ENCODE measurements around the gene P2RY8.
"Not testable (repeated sequence)": the region's sequence is repeated elsewhere in the genome, so short reads cannot be mapped to it uniquely, and the experiment has no call there.

The P2RY8 gene

DNA sequence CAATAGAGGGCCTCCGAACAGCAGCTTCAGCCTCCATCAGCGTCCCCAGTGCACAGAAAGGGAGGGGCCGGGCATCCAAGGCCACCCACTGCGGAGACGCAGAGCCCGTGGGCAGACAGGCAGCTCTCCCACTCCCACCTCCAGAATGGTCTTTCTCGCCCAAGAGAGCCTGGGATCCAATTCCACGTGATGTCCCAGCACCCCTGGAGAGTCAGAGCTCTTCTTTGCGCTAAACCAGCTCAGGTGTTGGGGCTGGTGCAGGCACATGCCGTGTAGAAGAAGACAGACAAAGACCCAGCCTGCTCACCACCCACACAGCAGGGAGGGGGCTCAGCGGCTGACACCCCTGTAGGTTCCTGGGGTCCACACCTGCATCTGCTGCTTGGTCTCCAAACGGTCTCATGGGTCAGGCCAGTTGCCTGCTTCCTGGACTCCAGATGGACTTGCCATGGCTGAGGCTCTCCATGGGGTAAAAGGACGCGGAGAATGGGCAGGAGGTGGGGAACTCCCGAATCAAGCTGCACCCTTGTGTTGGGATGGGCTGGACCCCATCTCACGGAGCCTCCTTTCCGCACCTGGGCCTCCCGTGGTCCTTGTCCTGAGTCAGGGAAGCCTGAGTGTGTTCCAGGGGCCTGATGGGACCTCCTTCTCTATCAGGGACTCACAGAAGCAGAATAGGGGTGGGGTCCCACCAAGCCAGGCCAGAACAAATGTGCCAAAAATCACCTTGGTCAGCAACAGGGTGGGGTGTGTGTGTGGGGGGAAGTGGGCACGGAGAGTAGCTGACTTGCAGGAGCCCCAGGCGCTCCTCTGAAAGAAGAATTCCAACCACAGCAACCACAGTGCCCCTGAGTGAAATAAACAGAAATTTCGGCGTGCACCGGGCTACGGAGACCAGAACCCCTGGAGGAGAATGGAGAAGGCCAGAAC lies 72.7 kb downstream of the P2RY8 start:
- no peak for DNase-seq (ENCODE audit: low spot score)

DNA sequence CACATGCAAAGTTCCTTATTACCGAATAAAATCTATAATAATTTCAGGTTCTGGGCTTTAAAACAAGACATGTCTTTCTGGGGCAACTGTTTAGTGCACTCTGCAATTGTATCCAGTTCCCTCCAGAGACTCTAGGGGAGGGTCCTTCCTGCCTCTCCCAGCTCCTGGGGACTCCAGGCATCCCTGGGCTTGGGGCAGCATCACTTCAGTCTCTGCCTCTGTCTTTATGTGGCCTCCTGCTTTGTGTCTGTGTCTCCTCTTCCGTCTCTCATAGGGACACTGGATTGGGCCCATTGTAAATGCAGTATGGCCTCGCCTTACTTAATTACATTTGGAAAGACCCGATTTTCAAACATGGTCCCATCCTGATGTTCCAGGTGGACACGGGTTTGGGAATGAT lies 73.4 kb downstream of the P2RY8 start:
- DNase-seq (ENCODE audit: low spot score), result no peak

DNA sequence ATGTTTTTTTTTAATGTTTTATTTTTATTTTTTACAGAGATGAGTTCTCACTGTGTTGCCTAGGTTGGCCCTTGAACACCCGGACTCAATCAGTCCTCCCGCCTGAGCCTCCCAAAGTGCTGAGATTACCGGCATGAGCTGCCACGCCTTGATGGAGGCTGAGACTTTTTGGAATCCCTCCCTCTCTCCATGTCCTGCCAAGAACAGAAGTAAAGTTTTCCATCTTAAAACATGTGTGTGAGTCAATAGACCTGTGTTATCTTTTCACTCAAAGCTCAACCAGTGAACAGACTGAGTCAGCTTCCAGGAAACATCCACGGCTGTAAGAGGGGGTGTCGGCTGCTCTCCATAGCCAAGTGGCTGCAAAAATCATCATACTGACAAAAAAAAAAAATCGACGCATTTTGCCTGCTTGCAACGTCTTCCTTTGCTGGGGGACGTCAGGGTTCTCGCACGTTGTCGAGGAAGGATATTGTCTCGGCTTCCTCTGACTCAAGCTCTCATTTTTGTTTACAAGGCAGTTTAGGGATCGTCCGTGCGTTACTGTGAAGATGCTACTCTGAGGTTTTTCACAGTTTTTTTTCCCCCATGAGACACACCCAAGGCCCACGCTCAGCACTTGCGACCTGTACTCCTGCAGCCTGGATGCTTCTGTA lies 74.3 kb downstream of the P2RY8 start:
- DNase-seq (ENCODE audit: low spot score), result no peak

DNA sequence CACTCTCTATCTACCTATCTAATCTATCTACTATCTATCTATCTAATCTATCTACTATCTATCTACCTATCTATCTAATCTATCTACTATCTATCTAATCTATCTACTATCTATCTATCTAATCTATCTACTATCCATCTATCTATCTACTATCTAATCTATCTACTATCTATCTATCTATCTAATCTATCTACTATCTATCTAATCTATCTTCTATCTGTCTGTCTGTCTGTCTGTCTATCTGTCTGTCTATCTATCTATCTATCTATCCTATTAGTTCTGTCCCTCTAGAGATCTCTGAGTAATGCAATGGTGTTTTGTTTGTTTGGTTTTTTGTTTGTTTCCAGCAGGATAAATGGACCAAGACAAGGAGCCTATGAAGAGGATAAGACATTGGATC lies 74.9 kb downstream of the P2RY8 start:
- no peak for DNase-seq (ENCODE audit: low spot score)

DNA sequence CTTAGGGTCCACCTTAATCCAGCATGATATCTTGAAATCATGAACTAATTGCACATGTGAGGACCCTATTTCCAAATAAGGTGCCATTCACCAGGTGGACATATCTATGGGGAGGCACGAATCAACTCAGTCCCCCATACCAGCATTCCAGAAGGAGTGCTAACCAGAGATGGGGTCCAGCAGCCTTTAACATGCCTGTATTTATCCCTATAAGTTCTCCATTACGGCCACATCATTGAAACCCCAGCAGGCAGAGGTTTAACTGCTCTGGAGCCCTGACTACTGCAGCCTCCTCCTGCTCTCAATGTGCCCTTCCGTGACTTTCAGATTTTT lies 81.1 kb downstream of the P2RY8 start:
- DNase-seq (ENCODE audit: low spot score), result no peak

DNA sequence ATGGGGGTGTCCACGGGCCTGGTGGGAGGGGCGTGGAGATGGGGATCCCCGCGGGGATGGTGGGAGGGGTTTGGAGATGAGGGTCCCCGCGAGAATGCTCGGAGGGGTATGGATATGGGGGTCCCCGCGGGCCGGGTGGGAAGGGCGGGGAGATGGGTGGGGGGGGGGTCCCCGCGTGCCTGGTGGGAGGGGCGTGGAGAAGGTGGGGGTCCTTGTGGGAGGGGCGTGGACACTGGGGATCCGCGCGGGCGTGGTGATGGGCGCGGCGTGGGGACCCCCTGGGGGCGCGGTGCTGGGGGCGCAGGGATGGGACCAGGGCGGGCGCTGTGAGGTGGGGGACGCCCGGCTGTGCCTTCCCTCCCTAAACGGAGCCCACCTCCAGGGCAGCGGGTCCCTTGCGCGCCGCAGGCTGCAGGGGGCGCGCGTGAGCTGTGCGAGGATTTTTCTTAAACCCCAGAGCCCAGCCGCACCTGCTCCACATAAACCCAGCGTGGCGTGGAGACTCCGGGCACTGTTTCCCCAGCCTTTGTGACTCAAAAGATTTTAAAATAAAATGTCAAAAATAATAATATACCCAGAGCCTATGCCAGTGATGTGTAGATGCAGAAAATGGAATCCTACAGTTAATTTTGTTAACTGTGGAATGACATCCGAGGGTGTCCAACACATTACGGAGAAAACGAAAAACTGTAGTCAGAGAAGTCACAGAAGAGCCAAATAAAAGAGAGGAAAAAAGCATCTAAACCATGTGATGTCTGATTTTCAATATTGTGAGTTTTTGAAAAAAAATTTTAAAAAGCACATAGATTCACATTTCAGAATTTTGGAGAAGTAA lies 82.8 kb downstream of the P2RY8 start:
- peak; percentile 69 for DNase-seq (ENCODE audit: low spot score)

DNA sequence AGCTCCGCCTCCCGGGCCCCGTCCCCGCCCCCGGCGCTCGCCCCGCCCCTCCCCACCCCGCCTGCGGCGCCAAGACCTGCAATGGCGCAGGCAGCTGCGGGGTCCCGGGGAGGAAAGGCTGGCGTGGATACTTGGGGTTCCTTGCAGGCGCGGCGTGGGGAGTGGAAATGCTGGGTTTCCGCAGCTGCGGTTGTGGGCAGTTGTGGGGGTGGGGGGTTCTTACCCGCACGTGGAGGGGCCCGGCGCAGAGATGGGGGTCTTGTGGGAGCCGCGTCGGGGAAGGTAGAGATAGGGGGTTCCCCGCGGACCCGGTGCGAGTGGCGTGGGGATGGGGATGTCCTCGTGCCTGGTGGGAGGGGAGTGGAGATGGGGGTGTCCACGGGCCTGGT lies 83.6 kb downstream of the P2RY8 start:
- no peak for DNase-seq (ENCODE audit: low spot score)

DNA sequence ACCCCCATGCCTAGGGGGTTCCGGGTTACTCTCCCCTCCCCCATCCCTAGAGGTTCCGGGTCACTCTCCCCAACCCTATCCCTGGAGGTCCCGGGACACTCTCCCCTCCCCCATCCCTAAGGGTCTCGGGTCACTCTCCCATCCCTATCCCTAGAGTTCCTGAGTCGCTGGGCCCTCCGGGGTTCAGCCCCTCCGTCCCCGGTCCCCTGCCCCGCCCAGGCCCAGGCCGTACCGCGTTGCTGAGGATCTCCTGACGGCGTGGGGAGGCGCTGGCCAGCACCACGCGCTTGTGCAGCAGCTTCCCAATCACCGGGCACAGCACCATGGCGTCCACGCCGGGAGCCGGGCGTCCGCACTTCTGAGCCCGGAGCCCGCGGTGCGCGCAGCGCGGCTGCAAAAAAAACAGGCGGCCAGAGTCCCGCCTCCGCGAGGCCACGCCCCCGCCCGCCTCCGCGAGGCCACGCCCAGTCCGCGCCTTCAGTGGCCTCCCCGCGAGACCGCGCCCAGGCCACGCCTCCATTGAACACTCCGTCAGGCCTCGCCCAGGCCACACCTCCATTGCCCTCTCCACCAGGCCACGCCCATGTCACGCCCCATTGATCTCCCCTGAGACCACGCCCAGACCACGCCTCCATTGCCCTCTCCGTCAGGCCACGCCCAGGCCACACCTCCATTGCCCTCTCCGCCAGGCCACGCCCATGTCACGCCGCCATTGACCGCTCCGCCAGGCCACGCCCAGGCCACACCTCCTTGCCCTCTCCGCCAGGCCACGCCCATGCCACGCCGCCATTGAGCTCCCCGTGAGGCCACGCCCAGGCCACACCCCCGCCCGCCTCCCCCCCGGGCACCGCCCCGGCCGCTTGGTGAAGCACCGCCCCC lies 84.2 kb downstream of the P2RY8 start, which contains the start of gene ASMTL:
ASMTL (minus strand) TSS at position 394 of the 879 bp plus-strand sequence; CDS start at position 325, 69 bp downstream.
- DNase-seq (ENCODE audit: low spot score), result peak; percentile 98

DNA sequence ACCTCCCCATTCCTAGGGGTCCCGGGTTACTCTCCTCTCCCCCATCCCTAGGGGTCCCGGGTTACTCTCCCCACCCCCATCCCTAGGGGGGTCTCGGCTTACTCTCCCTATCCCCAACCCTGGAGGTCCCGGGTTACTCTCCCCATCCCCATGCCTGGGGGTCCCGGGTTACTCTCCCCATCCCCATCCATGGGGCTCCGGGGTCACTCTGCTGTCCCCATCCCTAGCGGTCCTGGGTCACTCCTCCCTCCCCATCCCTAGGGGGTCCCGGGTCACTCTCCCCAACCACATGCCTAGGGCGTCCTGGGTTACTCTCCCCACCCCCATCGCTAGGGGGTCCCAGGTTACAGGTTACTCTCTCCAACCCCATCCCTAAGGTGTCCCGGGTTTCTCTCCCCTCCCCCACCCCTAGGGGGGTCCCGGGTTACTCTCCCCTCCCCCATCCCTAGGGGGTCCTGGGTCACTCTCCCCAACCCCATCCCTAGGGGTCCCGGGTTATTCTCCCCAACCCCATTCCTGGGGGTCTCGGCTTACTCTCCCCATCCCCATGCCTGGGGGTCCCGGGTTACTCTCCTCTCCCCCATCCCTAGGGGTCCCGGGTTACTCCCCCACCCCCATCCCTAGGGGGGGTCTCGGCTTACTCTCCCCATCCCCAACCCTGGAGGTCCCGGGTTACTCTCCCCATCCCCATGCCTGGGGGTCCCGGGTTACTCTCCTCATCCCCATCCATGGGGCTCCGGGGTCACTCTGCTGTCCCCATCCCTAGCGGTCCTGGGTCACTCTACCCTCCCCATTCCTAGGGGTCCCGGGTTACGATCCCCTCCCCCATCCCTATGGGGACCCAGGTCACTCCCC lies 85.1 kb downstream of the P2RY8 start:
- no peak for DNase-seq (ENCODE audit: low spot score)

DNA sequence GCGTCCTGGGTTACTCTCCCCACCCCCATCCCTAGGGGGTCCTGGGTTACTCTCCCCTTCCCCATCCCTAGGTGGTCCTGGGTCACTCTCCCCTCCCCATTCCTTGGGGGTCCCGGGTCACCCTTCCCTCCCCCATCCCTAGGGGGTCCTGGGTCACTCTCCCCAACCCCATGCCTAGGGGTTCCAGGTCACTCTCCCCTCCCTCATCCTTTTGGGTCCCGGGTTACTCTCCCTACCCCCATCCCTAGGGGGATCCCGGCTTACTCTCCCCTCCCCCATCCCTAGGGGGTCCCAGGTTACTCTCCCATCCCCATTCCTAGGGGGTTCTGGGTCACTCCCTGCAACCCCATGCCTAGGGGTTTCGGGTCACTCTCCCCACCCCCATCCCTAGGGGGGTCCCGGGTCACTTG lies 85.7 kb downstream of the P2RY8 start:
- DNase-seq (ENCODE audit: low spot score), result no peak

DNA sequence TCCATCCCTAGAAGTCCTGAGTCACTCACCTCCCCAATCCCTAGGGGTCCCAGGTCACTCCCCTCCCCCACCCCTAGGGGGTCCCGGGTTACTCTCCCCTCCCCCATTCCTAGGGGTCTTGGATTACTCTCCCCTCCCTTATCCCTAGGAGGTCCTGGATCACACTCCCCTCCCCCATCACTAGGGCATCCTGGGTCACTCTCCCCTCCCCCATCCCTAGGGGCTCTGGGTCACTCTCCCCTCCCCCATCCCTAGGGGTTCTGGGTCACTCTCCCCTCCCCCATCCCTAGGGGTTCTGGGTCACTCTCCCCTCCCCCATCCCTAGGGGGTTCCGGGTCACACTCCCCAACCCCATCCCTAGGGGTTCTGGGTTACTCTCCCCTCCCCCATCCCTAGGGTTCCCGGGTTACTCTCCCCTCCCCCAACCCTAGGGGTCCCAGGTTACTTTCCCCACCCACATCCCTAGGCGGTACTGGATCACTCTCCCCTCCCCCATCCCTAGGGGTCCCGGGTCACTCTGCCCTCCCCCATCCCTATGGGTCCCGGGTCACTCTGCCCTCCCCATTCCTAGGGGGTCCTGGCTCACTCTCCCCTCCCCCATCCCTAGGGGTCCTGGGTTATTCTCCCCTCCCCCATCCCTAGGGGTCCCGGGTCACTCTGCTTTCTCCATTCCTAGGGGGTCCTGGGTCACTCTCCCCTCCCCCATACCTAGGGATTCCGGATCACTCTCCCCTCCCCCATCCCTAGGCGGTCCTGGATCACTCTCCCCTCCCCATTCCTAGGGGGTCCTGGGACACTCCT lies 86.4 kb downstream of the P2RY8 start:
- DNase-seq (ENCODE audit: low spot score), result no peak

DNA sequence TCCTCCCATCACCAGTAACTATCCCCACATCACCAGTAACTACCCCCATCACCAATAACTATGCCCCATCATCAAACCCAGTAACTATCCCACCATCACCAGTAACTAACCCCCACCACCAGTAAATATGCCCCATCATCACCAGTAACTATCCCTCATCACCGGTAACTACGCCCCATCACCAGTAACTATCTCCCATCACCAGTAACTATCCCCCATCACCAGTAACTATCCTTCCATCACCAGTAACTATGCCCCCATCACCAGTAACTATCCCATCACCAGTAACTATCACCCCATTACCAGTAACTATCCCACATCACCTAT lies 87.2 kb downstream of the P2RY8 start:
- no peak for DNase-seq (ENCODE audit: low spot score)

DNA sequence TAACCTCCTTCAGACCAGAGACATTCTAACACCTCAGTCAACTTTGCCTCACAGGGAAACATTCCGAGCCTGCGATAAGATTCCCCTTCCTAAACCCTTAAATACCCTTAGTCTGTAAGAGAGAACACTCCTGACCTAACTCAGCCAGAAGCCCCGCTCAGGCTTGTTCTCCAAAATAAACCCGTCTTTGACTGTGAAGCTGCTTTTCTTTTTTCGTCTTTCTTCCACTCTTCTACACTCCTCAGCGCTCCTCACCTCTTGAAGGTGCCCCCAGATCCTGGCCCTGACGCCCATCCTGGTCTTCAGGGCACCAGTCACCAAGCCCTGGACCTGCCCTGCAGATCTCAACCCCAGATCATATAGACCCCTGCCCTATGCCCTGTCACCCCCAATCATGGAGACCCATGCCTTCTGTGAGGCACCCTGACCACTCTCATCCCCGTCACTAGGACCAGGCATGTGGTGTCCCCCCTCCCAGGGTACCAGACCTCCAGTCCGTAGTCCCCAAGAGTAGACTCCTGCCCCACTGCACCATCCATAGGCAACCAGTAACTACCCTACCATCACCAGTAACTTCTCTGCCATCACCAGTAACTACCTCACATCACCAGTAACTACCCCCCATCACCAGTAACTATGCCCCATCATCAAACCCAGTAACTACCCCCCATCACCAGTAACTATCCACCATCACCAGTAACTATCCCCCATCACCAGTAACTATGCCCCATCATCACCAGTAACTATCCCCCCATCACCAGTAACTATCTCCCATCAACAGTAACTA lies 87.8 kb downstream of the P2RY8 start:
- no peak for DNase-seq (ENCODE audit: low spot score)

DNA sequence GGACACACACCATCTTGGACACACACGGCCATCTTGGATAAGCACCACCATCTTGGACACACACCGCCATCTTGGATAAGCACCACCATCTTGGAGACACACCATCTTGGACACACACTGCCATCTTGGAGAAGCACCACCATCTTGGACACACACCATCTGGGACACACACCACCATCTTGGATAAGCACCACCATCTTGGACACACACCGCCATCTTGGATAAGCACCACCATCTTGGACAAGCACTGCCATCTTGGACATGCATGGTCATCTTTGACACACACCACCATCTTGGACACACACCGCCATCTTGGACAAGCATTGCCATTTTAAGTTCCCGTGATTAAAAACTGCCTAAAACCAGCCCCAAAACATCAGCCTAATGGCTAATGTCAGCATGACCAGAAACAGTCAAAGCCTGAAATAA lies 88.4 kb downstream of the P2RY8 start:
- not testable (repeated sequence) for DNase-seq (ENCODE audit: low spot score)

DNA sequence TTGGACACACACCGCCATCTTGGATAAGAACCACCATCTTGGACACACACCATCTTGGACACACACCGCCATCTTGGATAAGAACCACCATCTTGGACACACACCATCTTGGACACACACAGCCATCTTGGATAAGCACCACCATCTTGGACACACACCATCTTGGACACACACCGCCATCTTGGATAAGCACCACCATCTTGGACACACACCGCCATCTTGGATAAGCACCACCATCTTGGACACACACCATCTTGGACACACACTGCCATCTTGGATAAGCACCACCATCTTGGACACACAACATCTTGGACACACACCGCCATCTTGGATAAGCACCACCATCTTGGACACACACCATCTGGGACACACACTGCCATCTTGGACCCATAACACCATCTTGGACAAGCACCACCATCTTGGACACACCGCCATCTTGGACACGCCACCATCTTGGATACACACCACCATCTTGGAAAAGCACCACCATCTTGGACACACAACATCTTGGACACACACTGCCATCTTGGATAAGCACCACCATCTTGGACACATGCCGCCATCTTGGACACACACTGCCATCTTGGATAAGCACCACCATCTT lies 88.9 kb downstream of the P2RY8 start:
- not testable (repeated sequence) for DNase-seq (ENCODE audit: low spot score)

DNA sequence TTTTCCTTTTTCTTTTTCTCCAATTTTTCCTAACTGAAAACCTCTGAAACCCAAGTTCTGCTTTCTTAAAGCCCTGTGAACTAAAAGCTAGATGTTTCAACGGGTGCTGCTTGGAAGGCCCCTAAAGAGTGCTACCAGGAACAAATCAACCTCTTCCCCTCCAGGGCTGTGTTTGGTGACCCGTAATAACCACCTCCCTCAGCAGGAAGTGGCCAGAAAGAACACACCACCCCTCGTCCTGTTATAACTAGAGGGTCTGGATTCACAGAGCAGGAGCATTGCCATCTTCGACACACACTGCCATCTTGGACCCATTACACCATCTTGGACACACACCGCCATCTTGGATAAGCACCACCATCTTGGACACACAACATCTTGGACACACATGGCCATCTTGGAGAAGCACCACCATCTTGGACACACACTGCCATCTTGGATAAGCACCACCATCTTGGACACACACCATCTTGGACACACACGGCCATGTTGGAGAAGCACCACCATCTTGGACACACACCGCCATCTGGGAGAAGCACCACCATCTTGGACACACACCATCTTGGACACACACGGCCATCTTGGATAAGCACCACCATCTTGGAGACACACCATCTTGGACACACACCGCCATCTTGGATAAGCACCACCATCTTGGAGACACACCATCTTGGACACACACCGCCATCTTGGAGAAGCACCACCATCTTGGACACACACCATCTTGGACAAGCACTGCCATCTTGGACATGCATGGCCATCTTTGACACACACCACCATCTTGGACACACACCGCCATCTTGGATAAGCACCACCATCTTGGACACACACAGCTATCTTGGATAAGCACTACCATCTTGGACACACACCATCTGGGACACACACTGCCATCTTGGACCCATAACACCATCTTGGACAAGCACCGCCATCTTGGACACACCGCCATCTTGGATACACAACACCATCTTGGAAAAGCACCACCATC lies 89.7 kb downstream of the P2RY8 start:
- not testable (repeated sequence) for DNase-seq (ENCODE audit: low spot score)
